B cell (primary cell): ENCODE measurements around the gene ABCC9. TPM values are rescaled to one million over a fixed set of nuclear protein-coding genes. Genes with fewer than 3 reads are reported as not detected.

Source experiments
- ATAC-seq: fragments of 200-7000 bp; cut with Tn5 transposase; one replicate; pipeline ENCODE4 v1.10.0; 2021; ENCODE audit warnings: low read depth, mild to moderate bottlenecking, moderate number of reproducible peaks, moderate library complexity
- CTCF ChIA-PET: fragments of 350-600 bp; sonication (Branson Sonifier 250); formaldehyde crosslinking; loops from one replicate; lab custom pipeline; 2021; ENCODE audit warnings: antibody characterized with exemption, inconsistent platforms; lab: Charles Lee
- POLR2A ChIA-PET: fragments of 350-600 bp; sonication (Branson Sonifier 250); formaldehyde crosslinking; loops from one replicate; lab custom pipeline; 2021; ENCODE audit warnings: antibody characterized with exemption; lab: Charles Lee
- DNase-seq: peaks from one replicate; pipeline ENCODE4 v3.0.0; 2013
- H2AFZ ChIP-seq: 2 replicates; pipeline ENCODE4 v1.6.1; 2012; ENCODE audit warnings: mild to moderate bottlenecking, low read depth, low read length; ENCODE audit not compliant: insufficient read depth, poor library complexity, severe bottlenecking
- H3K27ac ChIP-seq, 2 donors: 1 replicate in 1 of 2; 2 replicates in 1 of 2; pipeline ENCODE4 v1.5.1; 2012 to 2013; ENCODE audit warnings: low read length in 2 of 2, mild to moderate bottlenecking in 2 of 2, moderate library complexity in 1 of 2
- H3K27me3 ChIP-seq, 4 experiments: fragments of 200-600 bp in 1 of 4; sonication (generic) in 1 of 4; replicated peaks in 1 of 4; 1 replicate in 2 of 4; 2 replicates in 2 of 4; pipeline versions ENCODE4 v1.6.1 to v1.7.0; 2013 to 2016; ENCODE audit warnings: low read length in 3 of 4, mild to moderate bottlenecking in 2 of 4, mixed read lengths in 1 of 4, moderate library complexity in 1 of 4; ENCODE audit not compliant: insufficient read depth in 4 of 4, control insufficient read depth in 3 of 4; ENCODE audit errors: control extremely low read depth in 1 of 4
- H3K36me3 ChIP-seq, 2 experiments: replicated peaks in 1 of 2; 1 replicate in 1 of 2; 2 replicates in 1 of 2; pipeline versions ENCODE4 v1.6.1 to v1.7.1; 2013; ENCODE audit warnings: low read length in 1 of 2; ENCODE audit not compliant: insufficient read depth in 2 of 2, control insufficient read depth in 1 of 2; ENCODE audit errors: control extremely low read depth in 1 of 2, extremely low read depth in 1 of 2
- H3K4me1 ChIP-seq, 2 donors: fragments of 200-600 bp in 1 of 2; sonication (generic) in 1 of 2; 1 replicate in 1 of 2; 2 replicates in 1 of 2; pipeline versions ENCODE4 v1.5.1 to v1.6.1; 2013 to 2017; ENCODE audit warnings: low read length in 2 of 2; ENCODE audit not compliant: control insufficient read depth in 2 of 2, insufficient read depth in 2 of 2
- H3K4me2 ChIP-seq: replicated peaks from 2 replicates; pipeline ENCODE3; 2012; ENCODE audit warnings: mild to moderate bottlenecking, low read depth, low read length; ENCODE audit not compliant: poor library complexity, severe bottlenecking
- H3K4me3 ChIP-seq, 5 experiments: fragments of 200-600 bp in 1 of 5; sonication (generic) in 1 of 5; 1 replicate in 3 of 5; 2 replicates in 2 of 5; pipeline versions ENCODE4 v1.5.1 to v1.7.0; 2011 to 2016; ENCODE audit warnings: low read length in 4 of 5, mild to moderate bottlenecking in 4 of 5, low read depth in 2 of 5, control low read depth in 1 of 5, moderate library complexity in 1 of 5; ENCODE audit not compliant: insufficient read depth in 1 of 5; ENCODE audit errors: control extremely low read depth in 1 of 5, extremely low read depth in 1 of 5
- H3K79me2 ChIP-seq: fragments of 200-600 bp; sonication (generic); one replicate; pipeline ENCODE4 v1.6.0; 2016; ENCODE audit warnings: low read length; ENCODE audit not compliant: control insufficient read depth, insufficient read depth
- H3K9ac ChIP-seq: fragments of 200-600 bp; sonication (generic); 2 replicates; pipeline ENCODE4 v1.6.1; 2017; ENCODE audit warnings: mild to moderate bottlenecking, low read length, moderate library complexity
- H3K9me3 ChIP-seq, 3 donors: one replicate each; pipeline versions ENCODE4 v1.6.1 to v1.7.1; 2013; ENCODE audit warnings: low read length in 2 of 3; ENCODE audit not compliant: control insufficient read depth in 2 of 3, insufficient read depth in 1 of 3; ENCODE audit errors: control extremely low read depth in 1 of 3
- H4K20me1 ChIP-seq: 2 replicates; pipeline ENCODE4 v1.6.0; 2012; ENCODE audit warnings: mild to moderate bottlenecking, low read length; ENCODE audit not compliant: insufficient read depth, control insufficient read depth, poor library complexity, severe bottlenecking
- H3K27ac Mint-ChIP-seq: one replicate; pipeline ENCODE4 v1.8.0; 2021; ENCODE audit warnings: mixed read lengths
- H3K27me3 Mint-ChIP-seq: one replicate; pipeline ENCODE4 v1.8.0; 2021; ENCODE audit warnings: mixed read lengths
- H3K4me1 Mint-ChIP-seq: one replicate; pipeline ENCODE4 v1.8.0; 2021; ENCODE audit warnings: mixed read lengths
- H3K4me3 Mint-ChIP-seq: one replicate; pipeline ENCODE4 v1.8.0; 2021; ENCODE audit warnings: mixed read lengths
- H3K9me3 Mint-ChIP-seq: one replicate; pipeline ENCODE4 v1.8.0; 2022; ENCODE audit warnings: mixed read lengths; ENCODE audit not compliant: insufficient read depth
- CTCF ChIP-seq: fragments of 200-600 bp; IDR thresholded peaks from one replicate; pipeline ENCODE4 v1.8.0; 2022; ENCODE audit warnings: antibody characterized with exemption, mild to moderate bottlenecking
- EZH2 ChIP-seq: IDR thresholded peaks from 2 replicates; pipeline ENCODE4 v1.6.1; 2012; ENCODE audit warnings: borderline replicate concordance, low read depth, mild to moderate bottlenecking, moderate library complexity, low read length; ENCODE audit not compliant: insufficient read depth, poor library complexity, severe bottlenecking
- WGBS: methylation state at CpG from one replicate; pipeline ENCODE4 v1.1.5; 2013; ENCODE audit warnings: missing lambda C conversion rate; ENCODE audit not compliant: insufficient coverage; 5-methylcytosine and 5-hydroxymethylcytosine counted together
- intact Hi-C: fragments of 100-400 bp; cut with micrococcal nuclease; formaldehyde crosslinking; loops from one replicate; pipeline ENCODE4 v1.10.0; 2022
- polyA plus RNA-seq: library from polyadenylated mRNA; depleted of rRNA; stranded (reverse); fragments of >200 nt; gene quantifications from 2 replicates; pipeline ENCODE4 v1.2.3, GENCODE V29; 2012
- total RNA-seq, 2 donors: library from RNA; stranded (reverse); fragments of 120-200 nt in 1 of 2; gene quantifications; 1 replicate in 1 of 2; 2 replicates in 1 of 2; pipeline versions ENCODE4 v1.2.3 to v1.2.4, GENCODE V29; 2013 to 2022

The ABCC9 gene
- total and polyA plus RNA-seq, 2 donors (not counting 1 experiment from before 2014, with no cell fraction given) = not detected

DNA sequence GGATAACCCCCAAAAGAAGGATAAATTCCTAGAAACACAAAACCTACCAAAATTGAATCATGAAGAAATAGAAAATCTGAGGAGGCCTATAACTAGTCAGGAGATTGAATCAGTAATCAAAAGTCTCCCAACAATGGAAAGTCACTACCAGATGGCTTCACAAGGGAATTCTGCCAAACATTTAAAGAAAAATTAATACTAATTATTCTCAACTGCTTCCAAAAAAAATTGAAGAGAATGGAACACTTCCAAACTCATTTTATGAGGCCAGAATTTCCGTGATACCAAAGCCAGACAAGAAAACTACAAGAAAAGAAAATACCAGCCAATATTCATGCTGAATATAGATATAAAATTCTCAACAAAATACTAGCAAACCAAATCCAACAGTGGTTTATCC is 7.8 kb upstream of the ABCC9 start:
- Mint-ChIP-seq H3K9me3 (peaks cover 11% of the 10 kb centered on the region), H3K27ac (no peak overlapping the region), H3K4me3 (no peak overlapping the region), H3K4me1 (no peaks in the 10 kb centered on the region), H3K27me3 (peaks cover 4% of the 10 kb centered on the region)
- no peak overlapping the region for H3K9ac ChIP-seq
- H3K4me1 ChIP-seq = no peaks in the 10 kb centered on the region
- ATAC-seq (no peak), DNase-seq (no peak)
- ChIA-PET CTCF (no interaction called here), POLR2A (no interaction called here)
- no peak overlapping the region for H3K27ac ChIP-seq
- no peak overlapping the region for H3K4me3 ChIP-seq
- peaks cover 0 to 4% (median 0%) of the 10 kb centered on the region in 4 experiments for H3K27me3 ChIP-seq
- no peaks in the 10 kb centered on the region for H3K79me2 ChIP-seq
- TF ChIP-seq EZH2 (no peak), CTCF (no peak)
- H3K4me2 ChIP-seq = no peak overlapping the region
- intact Hi-C loops = no loop called here
- H4K20me1 ChIP-seq = no peaks in the 10 kb centered on the region
- H3K9me3 ChIP-seq = peaks cover 2 to 9% (median 9%) of the 10 kb centered on the region in 3 donors
- H2AFZ ChIP-seq = no peak overlapping the region
- H3K36me3 ChIP-seq = no peaks in the 10 kb centered on the region
- WGBS = no CpG with 5 or more reads among the region's 1 CpG

- ATAC-seq (no peak), DNase-seq (no peak)
- TF ChIP-seq CTCF = no peak
- TF ChIP-seq EZH2 = no peak
- Histone ChIP-seq H3K9ac (no peak overlapping the region), H3K36me3 (no peaks in the 10 kb centered on the region), H3K79me2 (no peaks in the 10 kb centered on the region), H3K4me2 (no peak overlapping the region), H3K4me1 (no peaks in the 10 kb centered on the region), H2AFZ (no peak overlapping the region), H3K4me3 (no peak overlapping the region), H3K9me3 (peaks cover 4 to 14% (median 9%) of the 10 kb centered on the region in 3 donors), H3K27me3 (peaks cover 0 to 10% (median 5%) of the 10 kb centered on the region in 4 experiments), H3K27ac (no peak overlapping the region), H4K20me1 (no peaks in the 10 kb centered on the region)
- ChIA-PET CTCF (no interaction called here), POLR2A (no interaction called here)
- no peak overlapping the region for H3K4me3 Mint-ChIP-seq
- peaks cover 13% of the 10 kb centered on the region for H3K9me3 Mint-ChIP-seq
- intact Hi-C loops = no loop called here
- no peak overlapping the region for H3K27ac Mint-ChIP-seq
- peaks cover 20% of the 10 kb centered on the region for H3K27me3 Mint-ChIP-seq
- no peaks in the 10 kb centered on the region for H3K4me1 Mint-ChIP-seq
These were observed 5.8 kb upstream of the ABCC9 start for GRCh38 chr12:21946983-21947382.
